Fibroblast of lung (primary cell): ENCODE measurements around the gene AAMP. TPM values are rescaled to one million over a fixed set of nuclear protein-coding genes. Genes with fewer than 3 reads are reported as not detected.

Source experiments
- DNase-seq, 2 donors: peaks; one replicate each; pipeline versions ENCODE4 v3.0.0 to v3.0.0-alpha.2; 2010; ENCODE audit warnings: low read depth in 2 of 2
- H2AFZ ChIP-seq: 2 replicates; pipeline ENCODE4 v1.5.1; 2012; ENCODE audit warnings: low read length, control low read depth, inconsistent platforms
- H3K27ac ChIP-seq: 2 replicates; pipeline ENCODE4 v1.5.1; 2011; ENCODE audit warnings: low read length, control low read depth; ENCODE audit not compliant: insufficient read depth
- H3K27me3 ChIP-seq: 2 replicates; pipeline ENCODE4 v1.5.1; 2011; ENCODE audit warnings: mild to moderate bottlenecking, low read length; ENCODE audit not compliant: control insufficient read depth, insufficient read depth
- H3K36me3 ChIP-seq: 2 replicates; pipeline ENCODE4 v1.5.1; 2011; ENCODE audit warnings: low read length; ENCODE audit not compliant: control insufficient read depth, insufficient read depth
- H3K4me1 ChIP-seq: 2 replicates; pipeline ENCODE4 v1.5.1; 2011; ENCODE audit warnings: low read length; ENCODE audit not compliant: control insufficient read depth, insufficient read depth; ENCODE audit errors: extremely low read depth
- H3K4me2 ChIP-seq: 2 replicates; pipeline ENCODE4 v1.5.1; 2011; ENCODE audit warnings: low read length, control low read depth; ENCODE audit not compliant: insufficient read depth; ENCODE audit errors: extremely low read depth
- H3K4me3 ChIP-seq, 4 experiments: fragments of 200-600 bp in 1 of 4; sonication (generic) in 1 of 4; replicated peaks in 1 of 4; 2 replicates each; pipeline ENCODE4 v1.5.1; 2011 to 2016; ENCODE audit warnings: low read length in 4 of 4, low read depth in 3 of 4, mild to moderate bottlenecking in 3 of 4, control low read depth in 2 of 4, inconsistent platforms in 1 of 4, mixed read lengths in 1 of 4; ENCODE audit not compliant: insufficient read depth in 1 of 4; ENCODE audit errors: control extremely low read depth in 1 of 4
- H3K79me2 ChIP-seq: 2 replicates; pipeline ENCODE4 v1.5.1; 2012; ENCODE audit warnings: mild to moderate bottlenecking, low read length, inconsistent platforms; ENCODE audit not compliant: control insufficient read depth, insufficient read depth
- H3K9ac ChIP-seq: 2 replicates; pipeline ENCODE4 v1.5.1; 2011; ENCODE audit warnings: mild to moderate bottlenecking, low read length, control low read depth; ENCODE audit not compliant: insufficient read depth
- H3K9me3 ChIP-seq: 2 replicates; pipeline ENCODE4 v1.5.1; 2012; ENCODE audit warnings: low read depth, low read length; ENCODE audit not compliant: control insufficient read depth, insufficient read depth
- H4K20me1 ChIP-seq: 2 replicates; pipeline ENCODE4 v1.5.1; 2011; ENCODE audit warnings: low read length; ENCODE audit not compliant: control insufficient read depth, insufficient read depth; ENCODE audit errors: extremely low read depth
- CTCF ChIP-seq, 2 donors: IDR thresholded peaks in 1 of 2; conservative IDR thresholded peaks in 1 of 2; 1 replicate in 1 of 2; 2 replicates in 1 of 2; pipeline ENCODE4 v1.5.1; 2011 to 2012; ENCODE audit warnings: low read length in 2 of 2, control low read depth in 1 of 2, inconsistent platforms in 1 of 2, low read depth in 1 of 2, mild to moderate bottlenecking in 1 of 2
- EZH2 ChIP-seq: IDR thresholded peaks from 2 replicates; pipeline ENCODE4 v1.5.1; 2012; ENCODE audit warnings: low read length, control low read depth, mild to moderate bottlenecking; ENCODE audit errors: missing control alignments
- polyA plus RNA-seq, 2 donors: library from polyadenylated mRNA; depleted of rRNA in 1 of 2; stranded (reverse) in 1 of 2; unstranded in 1 of 2; fragments of >200 nt; gene quantifications; 2 replicates each; pipeline ENCODE4 v1.2.1, GENCODE V29; 2011 to 2012; ENCODE audit warnings: missing spikeins in 1 of 2
- total RNA-seq: library from RNA; depleted of rRNA; stranded (reverse); fragments of >200 nt; gene quantifications from 2 replicates; pipeline ENCODE4 v1.2.1, GENCODE V29; 2014

Gene AAMP
- total and polyA plus RNA-seq, 2 donors (not counting 1 experiment from before 2014, with no cell fraction given), result 53.1 to 110 TPM

GRCh38 chr2:218296847-218297246, 26.9 kb upstream of the AAMP start:
- Histone ChIP-seq H3K36me3 (no peaks in the 10 kb centered on the region), H3K9me3 (no peaks in the 10 kb centered on the region), H2AFZ (no peak overlapping the region), H3K27me3 (no peaks in the 10 kb centered on the region), H3K27ac (no peak overlapping the region), H3K4me3 (no peak overlapping the region), H4K20me1 (no peaks in the 10 kb centered on the region), H3K79me2 (peaks cover 4% of the 10 kb centered on the region), H3K4me2 (no peak overlapping the region), H3K9ac (no peak overlapping the region), H3K4me1 (peaks cover 4% of the 10 kb centered on the region)
- TF ChIP-seq CTCF (conservative IDR thresholded peaks at IDR 0.05 in 1 of 2, IDR thresholded peaks at IDR 0.05 in 1 of 2; ENCODE audit: low read depth in 1 of 2, low read length in 2 of 2) (no peak), EZH2 (no peak)
- DNase-seq, result no peak

GRCh38 chr2:218296200-218296599, 26.3 kb upstream of the AAMP start:
- DNase-seq, result no peak
- H3K79me2 ChIP-seq, result peaks cover 10% of the 10 kb centered on the region
- H3K27me3 ChIP-seq, result no peaks in the 10 kb centered on the region
- H2AFZ ChIP-seq, result no peak overlapping the region
- no peaks in the 10 kb centered on the region for H4K20me1 ChIP-seq
- H3K36me3 ChIP-seq, result no peaks in the 10 kb centered on the region
- no peak overlapping the region for H3K4me2 ChIP-seq
- H3K4me1 ChIP-seq, result peaks cover 4% of the 10 kb centered on the region
- H3K4me3 ChIP-seq, result no peak overlapping the region
- TF ChIP-seq CTCF (conservative IDR thresholded peaks at IDR 0.05 in 1 of 2, IDR thresholded peaks at IDR 0.05 in 1 of 2; ENCODE audit: low read depth in 1 of 2, low read length in 2 of 2) (no peak), EZH2 (no peak)
- H3K9ac ChIP-seq, result no peak overlapping the region
- H3K9me3 ChIP-seq, result no peaks in the 10 kb centered on the region
- no peak overlapping the region for H3K27ac ChIP-seq

GRCh38 chr2:218295029-218295428, 25.1 kb upstream of the AAMP start:
- Histone ChIP-seq H3K27me3 (no peaks in the 10 kb centered on the region), H3K4me3 (no peak overlapping the region), H3K9ac (no peak overlapping the region), H4K20me1 (no peaks in the 10 kb centered on the region), H3K4me2 (no peak overlapping the region), H3K36me3 (no peaks in the 10 kb centered on the region), H2AFZ (no peak overlapping the region), H3K9me3 (no peaks in the 10 kb centered on the region), H3K4me1 (peaks cover 11% of the 10 kb centered on the region), H3K27ac (no peak overlapping the region), H3K79me2 (peaks cover 22% of the 10 kb centered on the region)
- DNase-seq, result no peak
- TF ChIP-seq CTCF (conservative IDR thresholded peaks at IDR 0.05 in 1 of 2, IDR thresholded peaks at IDR 0.05 in 1 of 2; ENCODE audit: low read depth in 1 of 2, low read length in 2 of 2) (no peak), EZH2 (no peak)
